GM20000 (cell line): Measurements from ENCODE around the gene GPRIN3.

Source experiments
- DNase-seq: peaks from one replicate; pipeline ENCODE4 v3.0.0; 2012; ENCODE audit warnings: low spot score
- TF ChIP-seq, protein P1 (sequence below): IDR thresholded peaks from 2 replicates; pipeline ENCODE4 v1.5.1; 2012; ENCODE audit warnings: mild to moderate bottlenecking, control low read depth; ENCODE audit errors: extremely low read depth, missing control alignments

Gene GPRIN3

DNA sequence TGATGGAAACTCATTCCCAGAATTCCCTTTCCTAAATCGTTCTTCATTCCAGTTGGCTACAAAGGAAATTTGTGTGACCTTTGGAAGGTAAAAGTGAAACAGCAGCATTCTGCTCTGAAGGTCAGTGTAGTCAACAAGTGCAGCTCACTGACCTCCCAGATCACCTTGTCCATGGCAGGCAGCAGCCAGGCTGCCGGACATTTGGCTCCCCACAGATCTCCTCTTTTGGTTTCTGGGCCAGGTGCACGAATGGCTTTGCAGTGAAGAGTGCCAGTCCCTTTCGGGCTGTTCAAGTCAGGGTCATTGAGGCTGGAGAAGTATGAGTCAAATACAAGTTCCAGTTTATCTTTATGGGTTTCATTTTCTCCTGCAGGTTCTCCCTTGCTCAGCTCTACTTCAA is 14.3 kb downstream of the GPRIN3 start:
- DNase-seq: no peak
- TF ChIP-seq, protein P1, sequence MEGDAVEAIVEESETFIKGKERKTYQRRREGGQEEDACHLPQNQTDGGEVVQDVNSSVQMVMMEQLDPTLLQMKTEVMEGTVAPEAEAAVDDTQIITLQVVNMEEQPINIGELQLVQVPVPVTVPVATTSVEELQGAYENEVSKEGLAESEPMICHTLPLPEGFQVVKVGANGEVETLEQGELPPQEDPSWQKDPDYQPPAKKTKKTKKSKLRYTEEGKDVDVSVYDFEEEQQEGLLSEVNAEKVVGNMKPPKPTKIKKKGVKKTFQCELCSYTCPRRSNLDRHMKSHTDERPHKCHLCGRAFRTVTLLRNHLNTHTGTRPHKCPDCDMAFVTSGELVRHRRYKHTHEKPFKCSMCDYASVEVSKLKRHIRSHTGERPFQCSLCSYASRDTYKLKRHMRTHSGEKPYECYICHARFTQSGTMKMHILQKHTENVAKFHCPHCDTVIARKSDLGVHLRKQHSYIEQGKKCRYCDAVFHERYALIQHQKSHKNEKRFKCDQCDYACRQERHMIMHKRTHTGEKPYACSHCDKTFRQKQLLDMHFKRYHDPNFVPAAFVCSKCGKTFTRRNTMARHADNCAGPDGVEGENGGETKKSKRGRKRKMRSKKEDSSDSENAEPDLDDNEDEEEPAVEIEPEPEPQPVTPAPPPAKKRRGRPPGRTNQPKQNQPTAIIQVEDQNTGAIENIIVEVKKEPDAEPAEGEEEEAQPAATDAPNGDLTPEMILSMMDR: no peak

DNA sequence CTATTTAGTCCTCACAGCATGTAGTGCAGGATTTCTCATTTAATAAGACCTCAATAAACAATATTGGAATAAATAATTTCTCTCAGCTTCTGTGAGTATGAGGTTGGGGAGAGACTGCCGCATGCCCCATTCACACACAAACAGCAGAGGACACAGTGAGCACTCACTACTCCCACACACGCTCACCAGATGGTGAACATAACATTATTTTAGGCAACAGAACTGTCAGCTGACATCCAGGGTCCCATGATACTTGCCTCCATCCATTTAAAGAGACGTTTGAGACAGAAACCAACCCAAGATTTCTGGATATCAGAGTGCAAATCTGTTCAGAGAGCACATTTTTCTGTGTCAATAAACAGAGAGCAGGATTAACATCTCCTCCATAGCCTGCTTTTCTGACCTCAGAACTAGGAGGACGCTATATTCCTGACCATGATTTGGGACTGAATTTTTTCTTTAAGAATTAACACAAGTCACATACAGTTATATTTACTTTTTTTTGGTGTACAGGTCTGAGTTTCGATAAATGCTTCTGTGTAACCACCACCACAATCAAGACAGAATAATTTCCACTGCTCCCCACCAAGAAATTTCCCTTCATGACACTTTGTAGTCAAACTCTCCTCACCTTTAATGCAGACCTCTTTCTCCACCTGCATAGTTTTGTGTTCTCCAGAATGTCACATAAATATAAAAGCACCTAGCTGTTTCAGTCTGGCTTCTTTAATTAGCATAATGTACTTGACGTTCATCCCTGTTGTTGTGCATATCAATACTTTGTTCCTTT is 16.7 kb downstream of the GPRIN3 start:
- DNase-seq: no peak
- TF ChIP-seq, protein P1: no peak

DNA sequence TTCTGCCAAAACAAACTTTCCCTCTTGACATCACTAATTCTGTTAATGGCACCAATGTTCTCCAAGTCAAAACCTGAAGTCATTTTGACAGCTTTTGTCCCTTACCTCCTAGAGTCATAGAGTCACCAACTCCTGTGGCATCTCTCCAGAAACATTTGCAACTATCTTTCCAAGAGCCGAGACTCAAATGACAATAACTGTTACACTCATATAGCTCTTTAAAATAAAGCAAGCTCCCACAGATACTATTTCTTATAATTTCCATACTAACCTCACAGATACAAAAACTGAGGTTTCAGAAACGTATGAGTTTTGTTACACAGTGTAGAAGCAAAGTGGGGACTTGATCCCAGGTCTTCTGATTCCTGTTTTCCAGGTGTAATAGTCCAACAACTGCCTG is 18.3 kb downstream of the GPRIN3 start:
- TF ChIP-seq, protein P1: no peak
- DNase-seq: no peak

DNA sequence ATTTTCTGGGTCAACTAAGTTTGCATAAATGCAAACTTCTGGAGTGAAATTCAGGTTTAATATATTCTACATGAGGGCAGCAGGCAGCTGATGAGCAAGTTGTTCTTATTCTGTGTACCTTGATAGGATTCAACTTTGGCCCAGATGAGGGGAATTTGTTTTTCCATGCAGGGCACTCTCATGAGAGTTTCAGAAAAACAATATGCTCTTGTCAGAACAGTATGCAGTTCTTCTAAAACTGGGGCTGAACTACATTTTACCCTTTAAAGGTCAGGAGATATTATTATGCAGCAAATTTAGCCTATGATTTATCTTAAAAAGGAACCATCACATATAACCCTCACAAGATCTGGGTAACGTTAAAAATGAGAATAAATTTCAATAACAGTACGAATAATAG is 19.2 kb downstream of the GPRIN3 start:
- no peak for DNase-seq
- TF ChIP-seq, protein P1: no peak

DNA sequence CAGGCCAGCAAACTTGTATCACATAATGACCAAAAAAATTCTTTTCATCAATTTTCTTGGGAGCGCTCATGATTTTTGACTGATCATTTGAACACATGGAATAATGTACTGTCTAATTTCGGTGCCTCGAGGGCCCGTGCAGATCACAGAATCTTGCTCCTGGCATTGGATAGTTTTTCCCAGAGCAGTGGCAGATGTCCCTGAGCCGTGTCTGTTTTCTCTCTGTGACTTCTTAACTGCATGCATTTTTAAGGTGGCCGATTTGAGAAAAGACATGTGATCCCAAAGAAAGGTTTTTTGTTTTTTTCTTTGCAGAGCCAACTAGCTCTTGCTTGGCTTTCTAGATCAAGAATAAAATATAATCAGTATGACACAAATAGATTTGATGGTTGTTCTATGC is 19.7 kb downstream of the GPRIN3 start:
- DNase-seq: no peak

DNA sequence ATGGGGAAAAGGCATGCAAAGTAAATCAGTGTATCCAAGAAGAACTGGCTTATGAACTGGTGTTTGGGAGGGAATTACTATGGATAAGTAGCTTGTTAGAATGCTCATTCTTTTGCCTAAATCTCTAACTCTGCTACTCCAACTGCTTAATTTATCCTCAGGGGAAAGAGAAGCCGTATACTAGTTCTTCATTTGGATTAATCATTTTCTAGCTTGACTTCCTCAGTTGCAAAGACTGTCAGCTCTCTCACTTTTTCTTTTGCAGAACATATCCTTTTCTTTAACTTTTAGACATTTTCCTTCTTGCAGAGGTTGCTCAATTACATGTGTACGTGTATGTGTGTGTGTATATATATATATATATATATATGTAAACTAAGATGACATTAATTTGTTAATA is 21.9 kb downstream of the GPRIN3 start:
- TF ChIP-seq, protein P1: no peak
- no peak for DNase-seq

More for the DNA sequence above, 19.7 kb downstream of the GPRIN3 start:
- TF ChIP-seq, protein P1: no peak

DNA sequence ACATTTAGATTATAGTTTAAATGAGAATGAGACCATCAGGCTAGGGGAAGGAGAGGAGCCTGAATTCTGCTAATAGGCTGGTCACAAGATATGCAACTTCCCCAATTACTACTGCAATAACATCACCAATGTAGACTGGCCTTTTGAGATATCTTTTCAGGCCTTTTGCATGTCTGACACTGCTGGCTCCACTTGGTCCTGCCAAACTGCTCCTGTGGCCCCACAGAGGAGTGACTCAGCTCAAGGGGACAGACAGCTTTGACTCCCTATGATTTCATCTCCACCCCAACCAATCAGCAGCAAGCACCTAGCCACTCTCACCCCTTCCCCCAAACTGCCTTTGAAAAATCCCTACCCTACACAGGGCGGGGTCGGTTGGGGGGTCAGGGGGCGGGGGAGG is 22.8 kb downstream of the GPRIN3 start:
- TF ChIP-seq, protein P1: no peak
- no peak for DNase-seq
